ENCODE measurements around the gene ADGRB2.

Gene ADGRB2

GRCh38 chr1:31764312-31765040, at the start of gene ADGRB2:
ADGRB2 (minus strand) TSS chr1:31764340; CDS start chr1:31757221, 7,119 bp downstream.
- DNase-seq, result peak; percentile 19

GRCh38 chr1:31812158-31812829, 48.2 kb upstream of the ADGRB2 start:
- no peak for DNase-seq

GRCh38 chr1:31811605-31812004, 47.5 kb upstream of the ADGRB2 start:
- no peak for DNase-seq

- no peak for DNase-seq
Observed at GRCh38 chr1:31809698-31810097, 45.6 kb upstream of the ADGRB2 start.

GRCh38 chr1:31807273-31808048, 43.3 kb upstream of the ADGRB2 start:
- DNase-seq, result no peak

GRCh38 chr1:31805318-31805717, 41.2 kb upstream of the ADGRB2 start:
- DNase-seq, result no peak

GRCh38 chr1:31804098-31804497, 40.0 kb upstream of the ADGRB2 start:
- no peak for DNase-seq

GRCh38 chr1:31803610-31804009, 39.5 kb upstream of the ADGRB2 start:
- no peak for DNase-seq

- DNase-seq, result no peak
Observed at GRCh38 chr1:31802190-31803150, 38.3 kb upstream of the ADGRB2 start.

GRCh38 chr1:31801458-31801857, 37.3 kb upstream of the ADGRB2 start:
- DNase-seq, result no peak

GRCh38 chr1:31800674-31800967, 36.5 kb upstream of the ADGRB2 start:
- DNase-seq, result no peak

- no peak for DNase-seq
Observed at GRCh38 chr1:31799895-31800673, 35.9 kb upstream of the ADGRB2 start.

- no peak for DNase-seq
Observed at GRCh38 chr1:31799196-31799894, 35.2 kb upstream of the ADGRB2 start.

- DNase-seq, result no peak
Observed at GRCh38 chr1:31798433-31799195, 34.5 kb upstream of the ADGRB2 start.

- DNase-seq, result no peak
Observed at GRCh38 chr1:31798086-31798432, 33.9 kb upstream of the ADGRB2 start.

- no peak for DNase-seq
Observed at GRCh38 chr1:31797216-31797615, 33.1 kb upstream of the ADGRB2 start.

- DNase-seq, result no peak
Observed at GRCh38 chr1:31796707-31797106, 32.6 kb upstream of the ADGRB2 start.

- peak; percentile 54 for DNase-seq
Observed at GRCh38 chr1:31795801-31796621, 31.9 kb upstream of the ADGRB2 start.

- DNase-seq, result no peak
Observed at GRCh38 chr1:31795096-31795675, 31.0 kb upstream of the ADGRB2 start.

All from hematopoietic multipotent progenitor cell treated with erythropoietin and hydrocortisone succinate and interleukin-3 and kit ligand, for 8 days (in vitro differentiated cells).